GM23248 (cell line): ENCODE data around the gene CLECL1. TPM values are rescaled to one million over a fixed set of nuclear protein-coding genes. Genes with fewer than 3 reads are reported as not detected.

Experiments used
- DNase-seq: peaks from one replicate; pipeline ENCODE4 v3.0.0-alpha.2; 2015
- H2AFZ ChIP-seq: fragments of 200-600 bp; sonication (generic); 2 replicates; pipeline ENCODE4 v1.6.1; 2016; ENCODE audit warnings: antibody characterized with exemption
- H3F3A ChIP-seq: fragments of 200-600 bp; sonication (generic); 2 replicates; pipeline ENCODE4 v1.6.1; 2016; ENCODE audit warnings: mild to moderate bottlenecking, antibody characterized with exemption, mixed run types; ENCODE audit not compliant: insufficient read depth
- H3K27ac ChIP-seq: fragments of 200-600 bp; sonication (generic); 2 replicates; pipeline ENCODE4 v1.5.1; 2016; ENCODE audit warnings: mild to moderate bottlenecking
- H3K27me3 ChIP-seq: fragments of 200-600 bp; sonication (generic); replicated peaks from 2 replicates; pipeline ENCODE4 v1.6.1; 2016; ENCODE audit warnings: mild to moderate bottlenecking; ENCODE audit not compliant: insufficient read depth
- H3K36me3 ChIP-seq: fragments of 200-600 bp; sonication (generic); 2 replicates; pipeline ENCODE4 v1.6.1; 2016; ENCODE audit warnings: low read depth, mild to moderate bottlenecking
- H3K4me1 ChIP-seq: fragments of 200-600 bp; sonication (generic); 2 replicates; pipeline ENCODE4 v1.6.1; 2016; ENCODE audit warnings: mild to moderate bottlenecking; ENCODE audit not compliant: insufficient read depth
- H3K4me2 ChIP-seq: fragments of 200-600 bp; sonication (generic); one replicate; pipeline ENCODE4 v1.6.1; 2016; ENCODE audit warnings: mild to moderate bottlenecking; ENCODE audit not compliant: unreplicated experiment
- H3K4me3 ChIP-seq: fragments of 200-600 bp; sonication (generic); 2 replicates; pipeline ENCODE4 v1.5.1; 2016; ENCODE audit warnings: mild to moderate bottlenecking
- H3K79me2 ChIP-seq: fragments of 200-600 bp; sonication (generic); 2 replicates; pipeline ENCODE4 v1.6.1; 2016; ENCODE audit warnings: mild to moderate bottlenecking; ENCODE audit not compliant: insufficient read depth
- H3K9ac ChIP-seq: fragments of 200-600 bp; sonication (generic); 2 replicates; pipeline ENCODE4 v1.6.1; 2016; ENCODE audit warnings: mild to moderate bottlenecking
- H3K9me2 ChIP-seq: fragments of 200-600 bp; sonication (generic); 2 replicates; pipeline ENCODE4 v1.6.1; 2016; ENCODE audit warnings: mixed run types, mild to moderate bottlenecking, moderate library complexity; ENCODE audit not compliant: insufficient read depth
- H3K9me3 ChIP-seq: fragments of 200-600 bp; sonication (generic); one replicate; pipeline ENCODE4 v1.6.1; 2017; ENCODE audit warnings: low read depth
- H4K20me1 ChIP-seq: fragments of 200-600 bp; sonication (generic); 2 replicates; pipeline ENCODE4 v1.6.0; 2016; ENCODE audit not compliant: insufficient read depth
- EZH2 ChIP-seq: fragments of 200-600 bp; sonication (generic); IDR thresholded peaks from 2 replicates; pipeline ENCODE4 v1.6.1; 2018; ENCODE audit warnings: antibody characterized with exemption, mild to moderate bottlenecking; ENCODE audit not compliant: insufficient read depth, poor library complexity, severe bottlenecking
- EZH2phosphoT487 ChIP-seq: fragments of 200-600 bp; sonication (generic); IDR thresholded peaks from 2 replicates; pipeline ENCODE4 v1.6.1; 2018; ENCODE audit warnings: antibody characterized with exemption, moderate library complexity, mild to moderate bottlenecking, low read depth; ENCODE audit not compliant: insufficient read depth
- WGBS, 2 experiments: methylation state at CpG; one replicate each; pipeline ENCODE4 v1.1.6; 2015 to 2017; ENCODE audit warnings: low lambda C conversion rate in 2 of 2, low coverage in 1 of 2; ENCODE audit errors: missing lambda C conversion rate in 2 of 2; 5-methylcytosine and 5-hydroxymethylcytosine counted together
- in situ Hi-C: fragments of 300-500 bp; cut with MboI; formaldehyde crosslinking; loops from 2 replicates; pipeline ENCODE4 v1.15.0; 2020
- polyA plus RNA-seq: library from polyadenylated mRNA; unstranded; fragments of >200 nt; fragmentation: Nextera tagmentation; extraction: Ambion mirVana; gene quantifications from 2 replicates; pipeline ENCODE4 v1.2.1, GENCODE V29; 2016
- total RNA-seq: library from RNA; depleted of rRNA; stranded (reverse); fragments of >200 nt; shearing (Covaris generic); gene quantifications from 2 replicates; pipeline ENCODE4 v1.2.3, GENCODE V29; 2014; rRNA removed

CLECL1 gene
- total RNA-seq, result not detected in 2 replicates
- not detected in 2 replicates for polyA plus RNA-seq

DNA sequence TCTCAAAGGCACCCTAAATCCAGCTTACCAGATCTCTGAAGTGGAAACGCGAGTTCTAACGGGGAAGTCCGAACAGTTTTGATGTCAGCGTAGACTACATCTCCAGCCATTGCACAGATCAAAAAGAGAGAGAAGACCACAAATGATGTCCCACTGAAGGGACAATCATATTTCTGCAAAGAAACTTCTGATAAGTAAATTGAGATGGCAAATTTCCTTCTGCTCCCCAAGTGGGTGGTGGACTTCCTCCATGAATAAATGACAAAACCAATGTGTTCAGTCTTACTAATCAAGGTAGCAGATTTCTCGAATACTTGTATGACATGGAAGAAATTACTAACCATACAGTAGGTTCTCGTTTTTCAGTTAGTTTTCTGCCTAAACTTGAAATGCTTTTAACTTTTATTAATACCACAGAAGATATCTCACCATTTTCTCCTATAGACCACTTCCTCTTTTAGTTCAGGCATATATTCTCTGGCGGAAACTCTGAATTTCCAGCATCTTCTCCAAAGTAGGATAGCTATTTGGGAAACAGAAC, at the start of gene CLECL1:
Gene CLECL1 (minus strand): TSS at position 177 of the 541 bp plus-strand sequence.
- H3K9me2 ChIP-seq, result no peaks in the 10 kb centered on the region
- H3K9ac ChIP-seq, result no peak within 1 kb of the TSS
- H2AFZ ChIP-seq, result no peak within 1 kb of the TSS
- H3K79me2 ChIP-seq, result no peaks in the 10 kb centered on the region
- H3K4me1 ChIP-seq, result no peaks in the 10 kb centered on the region
- no peaks in the 10 kb centered on the region for H4K20me1 ChIP-seq
- H3K27ac ChIP-seq, result no peak within 1 kb of the TSS
- in situ Hi-C loops, result no loop called here
- no peaks in the 10 kb centered on the region for H3F3A ChIP-seq
- no peak for DNase-seq
- peaks cover 10% of the 10 kb centered on the region for H3K27me3 ChIP-seq
- H3K4me2 ChIP-seq, result no peak within 1 kb of the TSS
- 63% methylated on average over 8 of the region's 8 CpGs for WGBS, 2 experiments
- no peaks in the 10 kb centered on the region for H3K36me3 ChIP-seq
- H3K4me3 ChIP-seq, result no peak within 1 kb of the TSS
- no peak for TF ChIP-seq EZH2phosphoT487
- TF ChIP-seq EZH2, result no peak
- no peaks in the 10 kb centered on the region for H3K9me3 ChIP-seq

DNA sequence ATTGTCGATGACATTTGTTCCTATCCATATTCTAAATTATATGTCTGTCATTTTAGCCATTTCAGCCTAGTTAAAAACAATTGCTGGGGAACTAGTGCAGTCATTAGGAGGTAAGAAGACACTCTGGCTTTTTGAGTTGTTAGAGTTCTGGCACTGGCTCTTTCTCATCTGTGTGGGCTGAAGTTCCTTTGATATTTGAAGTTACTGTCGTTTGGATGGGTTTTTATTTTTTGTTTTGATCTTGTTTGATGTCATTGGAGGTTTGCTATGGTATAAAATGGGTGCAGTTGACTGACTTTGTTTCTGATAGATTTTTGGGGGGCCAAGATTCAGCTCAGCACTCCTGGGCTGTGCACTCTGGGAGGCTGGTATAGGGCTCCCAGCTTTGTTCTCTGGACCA, 48.5 kb upstream of the CLECL1 start:
- in situ Hi-C loops, result no loop called here
- WGBS, 2 experiments, result 37 to 43% methylated on average over 2 of the region's 2 CpGs
- no peak for TF ChIP-seq EZH2phosphoT487
- no peak for TF ChIP-seq EZH2

DNA sequence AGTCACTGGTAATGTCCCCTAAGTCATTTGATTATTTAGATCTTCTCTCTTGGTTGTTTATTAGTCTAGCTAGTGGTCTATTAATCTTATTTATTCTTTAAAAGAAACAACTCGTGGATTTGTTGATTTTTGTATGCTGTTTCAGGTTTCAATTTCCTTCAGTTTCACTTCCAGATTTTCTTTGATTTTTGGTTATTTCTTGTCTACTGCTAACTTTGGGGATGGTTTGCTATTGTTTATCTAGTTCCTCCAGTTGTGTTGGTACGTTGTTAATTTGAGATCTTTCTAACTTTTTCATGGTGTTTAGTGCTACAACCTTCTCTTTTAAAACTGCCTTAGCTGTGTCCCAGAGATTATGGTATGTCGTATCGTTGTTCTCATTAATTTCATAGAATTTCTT, 46.3 kb upstream of the CLECL1 start:
- no peak overlapping the region for H3K9ac ChIP-seq
- H4K20me1 ChIP-seq, result no peaks in the 10 kb centered on the region
- H3K4me3 ChIP-seq, result no peak overlapping the region
- H3K4me2 ChIP-seq, result no peak overlapping the region
- H3K9me3 ChIP-seq, result no peaks in the 10 kb centered on the region
- DNase-seq, result no peak
- in situ Hi-C loops, result no loop called here
- TF ChIP-seq EZH2 (no peak), EZH2phosphoT487 (no peak)
- H3K36me3 ChIP-seq, result no peaks in the 10 kb centered on the region
- H3K27me3 ChIP-seq, result peaks cover 25% of the 10 kb centered on the region
- no peak overlapping the region for H2AFZ ChIP-seq
- no peaks in the 10 kb centered on the region for H3K9me2 ChIP-seq
- H3K27ac ChIP-seq, result no peak overlapping the region
- no peaks in the 10 kb centered on the region for H3K4me1 ChIP-seq
- H3K79me2 ChIP-seq, result no peaks in the 10 kb centered on the region
- WGBS, 2 experiments, result 56 to 58% methylated on average over 4 of the region's 4 CpGs
- no peaks in the 10 kb centered on the region for H3F3A ChIP-seq

More for the DNA sequence above, 48.5 kb upstream of the CLECL1 start:
- Histone ChIP-seq H3K27me3 (peaks cover 40% of the 10 kb centered on the region), H3K4me3 (no peak overlapping the region), H3K4me2 (no peak overlapping the region), H3K27ac (no peak overlapping the region), H3F3A (no peaks in the 10 kb centered on the region), H3K9me2 (no peaks in the 10 kb centered on the region), H3K79me2 (no peaks in the 10 kb centered on the region), H4K20me1 (no peaks in the 10 kb centered on the region), H3K36me3 (no peaks in the 10 kb centered on the region), H2AFZ (no peak overlapping the region), H3K9me3 (no peaks in the 10 kb centered on the region), H3K4me1 (no peaks in the 10 kb centered on the region), H3K9ac (no peak overlapping the region)
- DNase-seq, result no peak

DNA sequence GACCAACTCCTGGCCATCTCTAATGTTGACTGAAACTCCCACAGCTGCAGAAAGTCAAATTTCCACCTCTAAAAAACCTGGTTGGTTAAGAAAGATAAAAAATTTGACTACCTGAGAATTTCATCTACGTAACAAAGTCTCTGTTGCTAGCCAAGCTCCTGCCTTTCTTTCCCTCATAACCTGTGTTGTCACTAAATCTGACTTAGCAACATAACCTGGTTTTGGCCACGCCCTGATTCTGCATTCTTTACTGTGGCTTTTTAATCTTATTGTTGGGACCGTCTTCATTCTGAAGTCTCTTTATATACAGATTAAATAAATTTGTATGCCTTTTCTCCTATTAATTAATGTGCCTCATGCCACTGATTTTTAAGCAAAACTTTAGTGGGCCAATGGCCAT, 43.9 kb upstream of the CLECL1 start:
- Histone ChIP-seq H3K27me3 (peaks cover 30% of the 10 kb centered on the region), H2AFZ (no peak overlapping the region), H4K20me1 (no peaks in the 10 kb centered on the region), H3F3A (no peaks in the 10 kb centered on the region), H3K4me1 (no peaks in the 10 kb centered on the region), H3K9me3 (no peaks in the 10 kb centered on the region), H3K4me3 (no peak overlapping the region), H3K9me2 (no peaks in the 10 kb centered on the region), H3K79me2 (no peaks in the 10 kb centered on the region), H3K27ac (no peak overlapping the region), H3K36me3 (no peaks in the 10 kb centered on the region), H3K9ac (no peak overlapping the region), H3K4me2 (no peak overlapping the region)
- in situ Hi-C loops, result no loop called here
- WGBS, 2 experiments, result 54 to 57% methylated on average over 3 of the region's 3 CpGs
- TF ChIP-seq EZH2, result no peak
- no peak for TF ChIP-seq EZH2phosphoT487
- DNase-seq, result no peak
